Urothelium cell line (cell line): ENCODE results near the gene ELL.

Experiments
- DNase-seq: peaks from one replicate; pipeline ENCODE4 v3.0.0; 2011; ENCODE audit warnings: low spot score, mixed read lengths
- FAIRE-seq: peaks from 2 replicates; lab custom pipeline; 2011; peaks lifted over from hg19 to GRCh38; lab: Jason Lieb, UNC

ELL gene

GRCh38 chr19:18436671-18437490 is 85.0 kb downstream of the ELL start:
- FAIRE-seq, result no peak
- DNase-seq, result no peak

DNA sequence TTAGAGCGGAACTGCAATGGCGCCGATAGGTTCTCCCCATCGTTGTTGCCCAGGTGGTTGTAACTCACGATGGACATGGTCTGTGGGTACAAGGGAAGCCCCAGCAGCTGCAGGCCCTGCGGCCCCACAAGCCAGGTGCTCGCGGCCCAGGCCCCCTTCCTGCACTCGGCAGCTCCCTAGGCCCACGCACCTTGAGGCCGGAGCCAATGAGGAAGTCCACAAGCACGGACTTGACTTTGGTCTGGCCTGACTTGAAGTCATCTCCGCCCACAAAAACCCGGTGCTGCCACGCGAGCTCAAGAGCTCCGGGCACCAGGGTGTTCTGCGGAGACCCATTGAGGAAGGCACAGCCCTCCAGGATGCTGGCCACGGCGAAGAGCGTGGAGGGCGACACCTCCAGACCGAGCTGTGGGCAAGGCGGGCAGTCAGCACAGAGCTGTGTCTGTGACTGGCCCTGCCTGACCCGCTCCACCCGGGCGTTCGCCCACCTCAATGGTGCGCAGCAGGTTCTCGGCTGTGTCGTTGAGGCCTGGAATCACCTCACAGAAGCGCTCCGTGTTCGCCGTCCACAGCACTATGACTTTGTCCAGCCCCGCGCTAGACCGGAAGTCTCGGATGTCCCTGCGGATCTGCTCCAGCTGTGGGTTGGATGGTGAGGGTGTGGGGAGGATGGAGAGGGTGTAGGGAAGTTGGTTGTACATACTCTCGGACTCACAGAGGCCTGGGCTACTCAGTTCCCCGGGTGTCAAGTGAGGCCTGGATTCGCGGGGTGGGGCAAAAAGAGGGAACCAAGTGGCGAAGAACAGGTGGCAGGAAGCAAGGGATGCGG is 85.8 kb downstream of the ELL start:
- DNase-seq (no peak), FAIRE-seq (no peak)

DNA sequence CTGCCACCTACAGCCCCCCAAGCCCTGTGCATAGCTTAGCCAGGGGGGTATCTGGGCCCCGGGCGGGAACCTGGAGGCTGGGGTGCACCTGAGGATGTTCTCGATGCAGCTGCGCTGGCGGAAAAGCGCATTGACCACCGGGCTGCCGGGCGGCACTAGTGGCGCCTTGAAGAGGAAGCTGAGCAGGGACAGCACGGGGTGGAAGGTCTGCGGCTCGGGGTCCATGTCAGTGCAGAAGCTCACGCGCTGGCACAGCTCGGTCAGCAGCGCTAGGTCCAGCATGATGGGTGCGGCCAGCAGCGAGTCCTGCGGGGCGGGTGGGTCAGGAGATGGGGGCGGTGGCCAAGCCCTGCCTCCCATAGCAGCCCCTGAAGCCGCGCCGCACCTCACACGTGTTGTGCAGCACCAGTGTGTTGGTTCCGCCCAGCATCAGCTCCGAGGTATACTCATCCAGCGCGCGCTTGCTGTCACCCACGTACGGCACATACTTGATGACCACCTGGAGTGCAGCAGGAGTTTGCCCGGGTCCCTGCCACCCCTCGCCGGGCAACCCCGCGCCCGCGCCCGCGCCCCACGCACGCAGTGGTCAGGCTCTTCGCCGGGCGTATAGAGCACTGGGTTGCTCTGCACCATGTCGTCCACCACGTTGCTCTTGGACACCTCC is 86.6 kb downstream of the ELL start:
- DNase-seq, result no peak
- FAIRE-seq, result no peak

- DNase-seq, result no peak
- no peak for FAIRE-seq
These were observed 87.3 kb downstream of the ELL start for GRCh38 chr19:18434411-18435175.

DNA sequence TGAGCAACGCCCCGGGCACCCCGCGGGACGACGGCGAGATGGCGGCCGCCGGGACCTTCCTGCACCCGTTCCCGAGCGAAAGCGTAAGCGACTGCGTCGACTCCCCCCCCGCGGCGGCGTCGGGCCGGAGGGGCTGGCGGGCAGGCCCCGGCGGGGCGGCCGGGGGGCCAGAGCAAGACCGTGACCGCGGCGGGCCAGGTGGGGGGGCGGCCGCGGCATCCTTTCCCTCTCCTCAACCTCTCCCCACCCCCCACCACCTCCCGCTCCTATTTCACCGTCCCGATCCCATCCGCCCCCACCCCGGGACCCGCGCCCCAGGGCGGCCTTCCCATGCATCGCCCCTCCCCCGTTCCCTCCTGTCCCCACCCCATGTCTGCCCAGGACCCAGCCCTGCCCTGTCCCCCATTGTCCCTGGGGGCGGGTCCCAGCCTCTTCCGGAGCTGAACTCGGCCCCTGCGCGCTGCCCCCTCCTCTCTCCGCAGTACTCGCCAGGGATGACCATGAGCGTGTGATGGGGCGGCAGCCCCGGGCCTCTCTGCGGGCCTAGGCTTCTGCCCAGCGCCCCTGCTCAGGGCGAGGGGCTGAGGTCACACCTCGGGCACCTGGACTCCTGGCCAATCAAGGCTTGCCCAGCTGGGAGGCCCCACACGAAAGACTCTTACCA is 88.0 kb downstream of the ELL start:
- no peak for DNase-seq
- FAIRE-seq, result no peak

DNA sequence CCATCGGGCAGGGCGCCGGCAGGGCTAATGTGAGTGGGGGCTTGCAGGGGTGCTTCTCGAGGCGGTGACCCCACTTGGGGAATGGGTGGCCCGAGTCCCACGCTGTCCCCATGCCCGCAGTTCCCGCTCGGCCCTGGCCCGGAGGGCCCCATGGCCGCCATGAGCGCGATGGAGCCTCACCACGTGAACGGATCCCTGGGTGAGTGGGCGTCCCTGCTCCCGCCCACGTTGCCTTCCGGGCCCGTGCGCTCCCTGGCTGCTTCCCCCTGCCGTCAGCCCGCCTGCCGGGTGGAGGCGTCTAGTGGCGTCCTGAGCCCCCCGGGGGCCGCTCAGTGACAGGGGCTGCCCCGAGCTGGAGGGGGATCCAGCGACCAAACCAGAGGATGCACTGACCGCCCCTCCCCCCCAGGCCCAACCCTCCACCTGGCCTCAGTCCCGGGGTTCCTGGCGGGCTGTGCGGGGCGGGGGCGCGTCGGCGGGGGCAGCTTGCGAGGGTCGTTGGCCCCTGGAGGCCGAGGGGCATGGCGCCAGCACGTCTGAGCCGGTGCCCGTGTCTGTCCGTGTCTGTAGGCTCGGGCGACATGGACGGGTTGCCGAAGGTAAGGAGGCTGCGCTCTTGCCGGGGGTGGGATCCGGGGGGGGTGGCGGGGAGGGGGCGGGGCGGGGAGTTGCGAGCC is 88.7 kb downstream of the ELL start:
- DNase-seq (no peak), FAIRE-seq (no peak)

GRCh38 chr19:18432275-18433014 is 89.4 kb downstream of the ELL start:
- DNase-seq, result no peak

GRCh38 chr19:18431351-18432197 is 90.3 kb downstream of the ELL start:
- FAIRE-seq, result no peak
- no peak for DNase-seq

More at GRCh38 chr19:18432275-18433014, 89.4 kb downstream of the ELL start:
- no peak for FAIRE-seq

DNA sequence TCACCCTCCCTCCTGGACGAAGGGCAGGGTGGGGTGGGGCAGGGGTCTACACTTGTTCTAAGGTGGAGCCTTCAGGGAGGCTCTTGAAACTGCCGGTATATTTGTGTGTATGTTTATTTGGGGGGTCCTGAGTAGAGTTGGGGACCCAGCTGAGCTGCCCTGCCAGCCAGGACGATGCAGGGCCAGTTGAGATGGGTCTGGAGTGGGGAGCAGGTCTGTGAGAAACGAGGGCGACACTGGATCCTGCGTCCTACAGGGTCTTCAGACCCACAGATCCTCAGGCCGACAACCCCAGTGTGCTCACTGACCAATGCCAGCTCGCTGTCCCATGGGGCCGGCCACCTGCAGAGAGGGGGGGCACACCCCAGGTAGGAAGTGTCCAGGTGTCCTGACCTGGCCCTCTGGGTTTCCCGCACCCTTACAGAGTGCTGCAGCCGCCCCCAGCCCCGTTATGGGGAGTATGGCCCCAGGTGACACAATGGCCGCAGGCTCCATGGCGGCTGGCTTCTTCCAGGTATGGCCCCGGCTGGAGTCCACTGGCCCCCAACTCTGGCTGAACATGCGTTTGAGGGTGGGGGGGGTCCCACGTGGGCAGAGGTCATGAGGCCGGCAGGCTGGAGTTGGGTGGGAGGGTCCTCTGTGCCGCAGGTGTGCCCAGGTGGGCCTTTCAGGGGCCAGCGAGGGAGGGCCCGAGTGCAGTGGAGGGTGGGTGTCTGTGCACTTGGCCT is 91.3 kb downstream of the ELL start:
- no peak for FAIRE-seq

DNA sequence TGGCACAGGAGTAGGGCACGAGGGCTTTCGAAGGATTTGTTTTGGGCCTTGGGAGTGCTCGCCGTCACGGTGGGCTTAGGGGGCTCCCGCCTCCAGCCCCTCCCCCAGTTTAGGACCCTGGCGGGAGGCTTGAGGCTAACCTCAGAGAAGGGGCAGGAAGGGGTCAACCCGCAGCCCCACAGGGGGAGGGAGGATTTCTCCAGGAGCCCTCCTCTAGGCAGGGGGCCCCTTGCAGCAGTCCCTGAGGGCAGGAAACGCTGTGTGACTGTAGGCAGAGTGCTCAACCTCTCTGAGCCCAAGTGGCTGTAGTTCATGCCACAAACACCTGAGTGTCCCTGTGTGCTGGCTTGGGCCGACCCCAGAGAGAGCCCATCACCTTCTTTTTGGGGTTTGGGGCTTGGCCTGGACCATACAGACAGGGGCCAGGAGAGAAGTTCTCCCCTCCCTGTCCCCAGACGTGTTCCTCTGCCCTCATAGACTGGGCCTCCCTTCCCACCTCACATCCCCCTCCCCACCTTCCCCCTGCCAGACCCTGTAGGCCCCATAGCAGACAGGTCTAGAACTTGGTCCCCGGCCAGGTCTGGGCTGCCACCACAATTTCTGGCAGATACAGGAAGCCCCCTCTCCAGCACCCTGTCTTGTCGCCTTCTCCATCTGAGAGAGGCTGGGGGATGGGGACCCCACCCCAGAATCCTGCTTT is 92.0 kb downstream of the ELL start:
- DNase-seq, result no peak
- FAIRE-seq, result no peak

More for the DNA sequence above, 91.3 kb downstream of the ELL start:
- no peak for DNase-seq

DNA sequence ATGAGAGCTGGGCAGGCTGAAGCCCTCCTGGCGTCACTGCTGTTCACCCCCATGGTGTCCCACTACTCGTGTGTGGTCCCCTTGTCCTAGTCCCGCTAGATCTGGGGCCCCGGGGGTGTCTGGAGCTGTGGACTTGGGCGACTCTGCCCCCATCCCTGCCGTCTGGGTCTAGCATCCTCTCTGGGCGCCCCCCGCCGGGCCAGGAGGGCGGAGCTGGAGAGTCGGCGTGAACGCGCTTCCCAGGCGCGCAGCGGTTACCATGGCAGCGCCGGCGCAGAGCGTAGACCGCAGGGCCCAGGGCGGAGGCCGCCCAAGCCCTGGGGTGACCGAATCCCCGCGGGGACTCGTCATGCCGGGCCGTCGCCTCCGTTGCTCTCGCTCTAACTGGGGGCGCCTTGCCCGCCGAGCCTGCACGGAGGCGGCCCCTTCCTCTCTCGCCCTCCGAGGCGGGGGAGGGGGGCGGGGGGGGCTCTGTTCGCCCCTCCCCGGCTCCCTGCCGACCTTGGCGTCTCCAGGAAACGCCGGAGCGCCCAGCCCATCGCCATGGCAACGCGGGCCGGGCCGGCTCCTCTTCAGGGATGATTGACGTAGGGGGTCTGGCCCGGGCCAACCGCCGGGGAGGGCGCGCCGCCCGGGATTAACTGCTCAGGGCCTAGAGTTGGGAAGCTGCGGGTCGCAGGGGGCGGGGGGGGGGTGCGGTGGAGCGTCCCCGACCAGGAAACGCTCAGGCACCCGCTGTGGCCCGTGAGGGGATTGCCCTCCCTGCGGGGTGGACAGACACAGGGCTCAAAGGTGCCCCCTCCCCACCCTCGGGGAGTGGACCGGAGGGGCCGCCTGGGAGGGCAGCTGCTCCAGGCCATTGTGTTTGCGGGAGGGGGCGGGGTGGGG is 92.8 kb downstream of the ELL start:
- FAIRE-seq, result no peak

GRCh38 chr19:18428173-18428786 is 93.6 kb downstream of the ELL start:
- no peak for DNase-seq

More for the DNA sequence above, 92.8 kb downstream of the ELL start:
- no peak for DNase-seq

GRCh38 chr19:18427743-18428113 is 94.1 kb downstream of the ELL start:
- FAIRE-seq (no peak), DNase-seq (no peak)

More at GRCh38 chr19:18428173-18428786, 93.6 kb downstream of the ELL start:
- no peak for FAIRE-seq

GRCh38 chr19:18427080-18427742 is 94.7 kb downstream of the ELL start:
- no peak for DNase-seq
- no peak for FAIRE-seq

GRCh38 chr19:18426416-18426767 is 95.5 kb downstream of the ELL start:
- no peak for DNase-seq
- FAIRE-seq, result no peak
